Muscle layer of colon (tissue), 2 donors: Measurements from ENCODE around the gene SLC15A1.
"Not testable (repeated sequence)": the region's sequence is repeated elsewhere in the genome, so short reads cannot be mapped to it uniquely, and the experiment has no call there.

Experiments used
- H3K27ac ChIP-seq: one replicate; pipeline ENCODE4 v1.7.0; 2013; ENCODE audit warnings: low read depth, mild to moderate bottlenecking, low read length, moderate library complexity
- H3K27me3 ChIP-seq, 2 donors: one replicate each; pipeline ENCODE4 v1.7.0; 2013; ENCODE audit warnings: low read length in 2 of 2, mild to moderate bottlenecking in 2 of 2; ENCODE audit not compliant: insufficient read depth in 2 of 2, control insufficient read depth in 1 of 2
- H3K36me3 ChIP-seq: one replicate; pipeline ENCODE4 v1.7.0; 2013; ENCODE audit warnings: mild to moderate bottlenecking, low read length; ENCODE audit not compliant: insufficient read depth
- H3K4me1 ChIP-seq: one replicate; pipeline ENCODE4 v1.7.0; 2013; ENCODE audit warnings: mild to moderate bottlenecking, low read length; ENCODE audit not compliant: insufficient read depth
- H3K4me3 ChIP-seq, 2 donors: one replicate each; pipeline ENCODE4 v1.7.0; 2013; ENCODE audit warnings: low read length in 2 of 2, low read depth in 1 of 2, mild to moderate bottlenecking in 1 of 2, moderate library complexity in 1 of 2
- H3K9ac ChIP-seq: one replicate; pipeline ENCODE4 v1.7.0; 2013; ENCODE audit warnings: low read length
- H3K9me3 ChIP-seq: one replicate; pipeline ENCODE4 v1.7.0; 2013; ENCODE audit warnings: mild to moderate bottlenecking, low read length
- donor health status: abdominal sarcoma.
- donor health status: Adenocarcinoma of cecum.

SLC15A1 gene

DNA sequence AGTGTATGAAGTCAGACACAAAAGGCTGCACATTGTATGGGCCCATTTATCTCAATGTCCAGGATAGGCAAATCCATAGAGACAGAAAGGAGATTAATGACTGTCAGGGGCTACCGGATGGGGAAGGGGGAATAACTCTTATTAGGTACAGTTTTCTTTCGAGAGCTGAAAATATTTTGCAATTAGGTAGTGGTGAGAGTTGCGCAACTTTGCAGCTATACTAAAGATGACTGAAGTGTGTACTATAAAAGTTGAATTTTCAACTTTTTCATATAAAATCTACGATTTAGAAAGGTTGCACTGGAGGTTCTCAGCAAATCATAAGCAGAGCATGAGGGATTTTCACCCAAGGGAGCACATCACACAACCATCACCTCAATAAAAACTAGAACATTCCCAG lies 16.1 kb upstream of the SLC15A1 start:
- no peaks in the 10 kb centered on the region for H3K36me3 ChIP-seq
- no peak overlapping the region for H3K4me3 ChIP-seq
- H3K4me1 ChIP-seq = no peaks in the 10 kb centered on the region
- no peaks in the 10 kb centered on the region for H3K9me3 ChIP-seq
- no peaks in the 10 kb centered on the region for H3K27me3 ChIP-seq
- H3K27ac ChIP-seq = no peak overlapping the region
- H3K9ac ChIP-seq = no peak overlapping the region

DNA sequence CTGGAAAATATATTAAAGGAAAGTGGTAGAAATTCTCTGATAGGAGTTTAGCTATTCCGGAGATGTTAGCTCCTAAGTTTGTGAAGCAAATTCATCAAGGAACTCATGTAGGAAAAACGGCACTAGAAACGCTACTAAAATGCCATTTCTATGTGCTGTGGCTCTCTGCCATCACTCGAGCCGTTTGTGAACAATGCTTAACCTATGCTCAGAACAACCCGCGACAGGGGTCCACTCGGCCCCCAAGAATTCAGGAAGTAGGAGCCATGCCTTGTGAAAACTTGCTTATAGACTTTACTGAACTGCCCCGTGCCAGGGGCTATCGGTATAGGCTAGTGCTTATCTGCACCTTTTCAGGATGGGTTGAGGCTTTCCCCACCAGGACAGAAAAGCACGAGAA lies 14.2 kb upstream of the SLC15A1 start:
- no peak overlapping the region for H3K4me3 ChIP-seq
- H3K27me3 ChIP-seq = no peaks in the 10 kb centered on the region
- no peaks in the 10 kb centered on the region for H3K36me3 ChIP-seq
- H3K9me3 ChIP-seq = no peaks in the 10 kb centered on the region
- H3K4me1 ChIP-seq = no peaks in the 10 kb centered on the region
- no peak overlapping the region for H3K9ac ChIP-seq
- no peak overlapping the region for H3K27ac ChIP-seq

DNA sequence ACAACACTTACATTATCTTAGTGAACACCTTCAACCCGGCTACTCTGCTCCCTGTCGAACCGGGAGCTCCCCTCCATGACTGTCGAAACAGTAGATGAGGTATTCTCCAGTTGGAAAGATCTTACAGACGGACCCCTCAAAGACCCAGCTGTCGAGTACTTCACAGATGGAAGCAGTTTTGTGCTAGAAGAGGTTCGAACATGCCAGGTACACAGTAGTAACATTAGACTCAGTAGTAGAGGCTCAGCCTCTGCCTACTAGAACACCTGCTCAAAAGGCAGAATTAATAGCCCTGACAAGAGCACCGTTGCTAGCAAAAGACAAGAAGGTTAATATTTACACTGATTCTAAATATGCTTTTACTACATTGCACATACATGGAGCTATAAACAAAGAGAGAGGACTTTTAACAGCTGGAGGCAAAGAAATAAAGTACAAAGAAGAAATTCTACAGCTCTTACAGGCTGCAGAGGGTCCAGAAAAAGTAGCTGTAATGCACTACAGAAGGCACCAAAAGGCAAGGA lies 13.6 kb upstream of the SLC15A1 start:
- no peak overlapping the region for H3K4me3 ChIP-seq
- H3K36me3 ChIP-seq = no peaks in the 10 kb centered on the region
- H3K4me1 ChIP-seq = no peaks in the 10 kb centered on the region
- H3K9me3 ChIP-seq = no peaks in the 10 kb centered on the region
- H3K27ac ChIP-seq = no peak overlapping the region
- H3K9ac ChIP-seq = no peak overlapping the region
- H3K27me3 ChIP-seq = no peaks in the 10 kb centered on the region

DNA sequence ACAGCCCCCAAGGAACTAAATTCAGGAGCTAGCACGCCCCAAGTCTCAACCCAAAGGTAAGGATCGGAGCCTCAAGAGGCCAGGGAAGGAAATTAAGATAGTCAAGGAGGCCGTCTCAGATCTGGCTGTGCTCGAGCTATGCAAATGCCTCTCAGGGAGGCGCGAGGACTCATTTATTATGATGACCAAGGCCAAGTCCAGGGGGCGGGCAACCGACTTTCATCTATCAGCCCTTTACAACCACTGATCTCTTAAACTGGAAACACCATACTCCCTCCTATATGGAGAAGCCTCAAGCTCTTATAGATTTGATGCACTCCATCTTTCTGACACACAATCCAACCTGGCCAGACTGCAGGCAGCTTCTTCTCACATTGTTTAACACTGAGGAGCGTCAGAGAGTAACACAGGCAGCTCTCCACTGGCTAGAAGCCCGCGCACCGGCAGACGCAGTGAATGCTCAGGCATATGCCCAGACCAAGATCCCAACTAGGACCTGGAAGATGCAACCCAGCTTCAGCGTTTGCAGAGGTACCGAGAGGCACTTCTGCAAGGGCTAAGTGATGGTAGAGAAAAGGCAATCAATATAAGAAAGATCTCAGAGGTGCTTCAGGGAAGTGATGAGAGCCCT lies 9.6 kb upstream of the SLC15A1 start:
- Histone ChIP-seq H3K36me3 (no peaks in the 10 kb centered on the region), H3K27me3 (no peaks in the 10 kb centered on the region), H3K9ac (no peak overlapping the region), H3K9me3 (no peaks in the 10 kb centered on the region), H3K27ac (no peak overlapping the region), H3K4me3 (peak overlapping the region in 1 of 2 donors; percentile 12), H3K4me1 (no peaks in the 10 kb centered on the region)

DNA sequence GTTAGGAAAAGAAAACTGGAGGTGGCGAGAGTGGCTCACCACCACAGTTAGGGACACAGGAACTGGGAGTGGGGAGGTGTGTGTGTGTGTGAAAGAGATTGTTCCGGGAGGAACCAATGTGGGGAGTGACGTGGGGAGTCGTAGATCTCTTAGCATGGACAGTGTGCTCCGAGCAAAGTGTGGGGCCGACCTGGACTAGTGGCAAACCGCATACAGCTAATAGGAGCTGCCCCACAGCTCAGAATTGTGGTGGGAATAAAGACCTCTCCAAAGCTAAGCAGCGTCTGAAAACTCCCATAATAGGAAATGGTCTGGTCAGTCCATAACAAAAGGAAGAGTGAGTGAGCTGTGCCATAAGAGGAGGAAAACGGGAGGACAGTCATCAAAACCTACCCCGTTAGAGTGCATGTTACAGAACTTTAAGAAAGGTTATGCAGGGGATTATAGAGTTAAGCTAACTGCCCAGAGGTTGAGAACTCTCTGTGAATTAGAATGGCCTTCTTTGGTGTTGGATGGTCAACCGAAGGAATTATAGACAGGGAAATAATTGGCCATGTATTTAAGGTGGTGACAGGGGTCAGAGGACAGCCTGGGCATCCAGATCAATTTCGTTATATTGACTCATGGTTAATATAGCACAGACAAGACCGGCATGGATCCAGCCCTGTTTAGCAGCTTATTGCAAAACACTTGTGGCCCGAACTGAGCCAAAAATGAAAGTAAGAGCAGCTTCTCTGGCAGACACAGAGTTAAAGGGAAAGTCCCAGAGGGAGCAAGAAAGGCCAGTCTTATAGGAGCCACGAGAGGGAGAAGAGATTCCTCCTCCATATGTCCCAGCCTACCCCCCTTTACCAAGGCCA lies 8.9 kb upstream of the SLC15A1 start:
- Histone ChIP-seq H3K9me3 (no peaks in the 10 kb centered on the region), H3K27me3 (no peaks in the 10 kb centered on the region), H3K9ac (no peak overlapping the region), H3K27ac (no peak overlapping the region), H3K4me1 (no peaks in the 10 kb centered on the region), H3K36me3 (no peaks in the 10 kb centered on the region), H3K4me3 (peak overlapping the region in 1 of 2 donors; percentile 12)

DNA sequence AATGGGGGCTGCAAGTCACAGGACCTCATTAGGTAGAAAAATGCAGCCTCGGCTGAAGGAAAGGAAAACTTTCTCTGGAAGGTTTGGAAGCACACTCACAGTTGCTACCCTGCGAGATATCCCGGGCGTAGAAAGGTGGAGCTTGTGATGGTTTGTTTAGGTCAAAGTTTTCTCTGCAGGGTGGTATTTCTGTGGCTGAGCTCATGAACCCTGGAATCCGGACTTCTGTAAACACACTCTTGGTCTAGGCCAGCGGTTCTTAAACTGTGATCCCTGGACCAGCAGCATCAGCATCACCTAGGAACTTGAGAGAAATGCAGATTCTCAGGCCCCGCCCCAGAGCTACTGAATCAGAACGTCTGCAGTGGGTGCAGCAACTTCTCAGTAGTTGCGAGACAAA lies 3.3 kb upstream of the SLC15A1 start:
- no peak overlapping the region for H3K27ac ChIP-seq
- H3K4me1 ChIP-seq = no peaks in the 10 kb centered on the region
- H3K9me3 ChIP-seq = peaks cover 6% of the 10 kb centered on the region
- no peaks in the 10 kb centered on the region for H3K36me3 ChIP-seq
- H3K9ac ChIP-seq = no peak overlapping the region
- H3K27me3 ChIP-seq = peaks cover 17 to 18% of the 10 kb centered on the region in 2 donors
- no peak overlapping the region for H3K4me3 ChIP-seq

DNA sequence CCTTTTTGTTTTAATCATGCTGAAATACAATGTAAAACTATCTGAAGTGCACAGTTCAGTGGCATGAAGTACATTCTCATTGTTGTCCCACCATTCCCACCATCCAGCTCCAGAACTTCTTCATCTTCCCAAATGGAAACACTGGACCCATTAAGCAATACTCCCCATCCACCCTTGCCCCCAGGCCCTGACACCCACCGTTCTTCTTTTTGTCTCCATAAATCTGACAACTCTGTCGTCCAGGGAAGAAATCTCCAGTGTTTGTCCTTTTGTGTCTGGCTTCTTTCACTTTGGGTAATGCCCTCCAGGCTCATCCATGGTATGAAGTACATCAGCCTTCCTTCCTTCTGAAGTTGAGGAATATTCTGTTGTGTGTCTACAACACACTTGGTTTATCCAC lies 2.6 kb upstream of the SLC15A1 start:
- Histone ChIP-seq H3K4me1 (no peaks in the 10 kb centered on the region), H3K9ac (no peak overlapping the region), H3K9me3 (peaks cover 6% of the 10 kb centered on the region), H3K27ac (no peak overlapping the region), H3K27me3 (peaks cover 17 to 18% of the 10 kb centered on the region in 2 donors), H3K4me3 (no peak overlapping the region), H3K36me3 (no peaks in the 10 kb centered on the region)

DNA sequence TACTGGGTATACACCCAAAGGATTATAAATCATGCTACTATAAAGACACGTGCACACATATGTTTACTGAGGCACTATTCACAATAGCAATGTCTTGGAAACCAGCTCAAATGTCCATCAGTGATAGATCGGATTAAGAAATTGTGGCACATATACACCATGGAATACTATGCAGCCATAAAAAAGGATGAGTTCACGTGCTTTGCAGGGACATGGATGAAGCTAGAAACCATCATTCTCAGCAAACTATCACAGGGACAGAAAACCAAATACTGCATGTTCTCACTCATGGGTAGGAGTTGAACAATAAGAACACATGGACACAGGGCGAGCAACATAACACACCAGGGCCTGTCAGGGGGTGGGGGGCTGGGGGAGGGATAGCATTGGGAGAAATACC lies 2.0 kb upstream of the SLC15A1 start:
- H3K27ac ChIP-seq, H3K4me3 ChIP-seq, H3K9me3 ChIP-seq, H3K36me3 ChIP-seq, H3K4me1 ChIP-seq, H3K9ac ChIP-seq: not testable (repeated sequence)
- H3K27me3 ChIP-seq = peaks cover 17 to 18% of the 10 kb centered on the region in 2 donors

DNA sequence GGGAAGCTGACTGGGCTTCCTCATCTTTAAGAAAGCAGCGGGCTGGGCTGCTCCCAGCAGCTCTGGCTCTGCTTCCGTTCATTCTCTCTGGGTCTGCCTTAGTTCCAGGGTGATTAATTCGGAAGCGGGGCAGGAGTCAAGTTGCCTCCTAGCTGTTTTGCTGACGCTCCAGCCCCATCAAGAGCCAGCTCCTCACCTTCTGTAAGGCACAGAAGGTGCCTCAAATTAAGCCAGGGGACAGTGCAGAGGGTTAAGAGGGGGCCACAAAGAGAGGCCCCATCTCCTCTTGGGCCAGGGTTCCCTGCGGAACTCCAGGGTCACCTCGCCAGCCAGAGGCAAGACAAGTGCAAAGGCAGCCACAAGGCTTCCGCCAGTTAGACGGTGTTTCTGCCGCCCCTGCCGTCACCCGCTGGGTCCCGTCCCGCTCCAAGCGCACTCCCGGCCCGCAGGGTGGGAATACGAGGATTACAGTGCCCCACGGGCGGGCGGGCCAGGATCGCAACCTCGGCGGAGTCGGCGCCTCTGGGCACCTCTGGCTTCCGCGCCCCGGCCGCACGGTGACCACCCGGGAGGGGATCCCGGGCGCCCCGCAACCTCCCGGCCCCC lies 508 bp downstream of the SLC15A1 start:
- H3K9ac ChIP-seq = no peak overlapping the region

DNA sequence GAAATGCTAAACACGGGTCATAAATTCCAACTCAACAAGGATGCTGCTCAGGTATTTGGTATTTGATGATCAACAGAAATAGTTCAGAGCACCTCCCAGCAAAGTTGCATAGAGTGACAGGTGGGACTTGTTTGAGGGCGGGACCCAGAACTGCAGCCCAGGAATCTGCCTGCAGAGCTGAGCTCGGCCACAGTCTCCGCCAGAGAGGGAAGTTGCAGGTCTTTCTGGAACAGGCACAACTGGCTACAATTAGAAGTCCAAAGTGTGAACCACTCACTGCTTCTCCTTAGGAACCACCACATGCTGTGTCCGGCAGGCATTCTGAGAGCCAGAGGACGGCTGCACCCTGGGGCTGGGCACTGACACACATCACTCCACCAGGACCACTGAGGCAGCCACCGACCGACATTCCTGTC lies 1.1 kb downstream of the SLC15A1 start:
- Histone ChIP-seq H3K4me3 (peak overlapping the region in 1 of 2 donors; percentile 5), H3K4me1 (no peaks in the 10 kb centered on the region), H3K27ac (no peak overlapping the region), H3K9ac (no peak overlapping the region), H3K27me3 (peaks cover 17 to 18% of the 10 kb centered on the region in 2 donors), H3K9me3 (peaks cover 6% of the 10 kb centered on the region), H3K36me3 (no peaks in the 10 kb centered on the region)

More for the DNA sequence above, 508 bp downstream of the SLC15A1 start:
- H3K27ac ChIP-seq = no peak overlapping the region
- H3K9me3 ChIP-seq = peaks cover 6% of the 10 kb centered on the region
- H3K4me1 ChIP-seq = no peaks in the 10 kb centered on the region
- no peaks in the 10 kb centered on the region for H3K36me3 ChIP-seq
- peaks cover 17 to 18% of the 10 kb centered on the region in 2 donors for H3K27me3 ChIP-seq
- peak overlapping the region; percentile 5 to 21 for H3K4me3 ChIP-seq

DNA sequence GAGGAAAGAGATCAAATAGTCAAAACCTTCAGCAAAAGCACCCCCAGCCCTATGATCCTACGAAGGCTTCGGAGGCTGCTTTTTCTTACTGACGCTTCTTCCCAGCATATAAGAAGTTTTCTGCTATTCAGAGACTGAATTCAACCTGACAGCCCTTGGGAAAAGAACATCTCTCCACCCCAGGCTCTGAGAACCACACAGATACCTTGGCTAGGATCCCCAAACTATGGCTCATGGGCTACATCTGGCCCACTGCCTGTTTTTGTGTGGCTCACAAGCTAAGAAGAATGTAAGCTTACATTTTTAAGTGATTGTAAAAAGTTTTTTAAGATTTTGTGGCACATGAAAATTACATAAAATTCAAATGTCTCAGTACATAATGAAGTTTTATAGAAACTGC lies 3.0 kb downstream of the SLC15A1 start:
- Histone ChIP-seq H3K9me3 (peaks cover 6% of the 10 kb centered on the region), H3K9ac (no peak overlapping the region), H3K4me1 (no peaks in the 10 kb centered on the region), H3K4me3 (no peak overlapping the region), H3K27me3 (peaks cover 17 to 18% of the 10 kb centered on the region in 2 donors), H3K27ac (no peak overlapping the region), H3K36me3 (no peaks in the 10 kb centered on the region)
